BE2C (cell line): ENCODE results near the gene DENND6B.
A peak's percentile ranks its signal among the peaks of the same experiment; 100 is the strongest.

Experiments used
- DNase-seq: peaks from one replicate; pipeline ENCODE4 v3.0.0-alpha.2; 2020
- H3K27me3 ChIP-seq: fragments of 250-450 bp; sonication (Bioruptor Pico); 2 replicates; pipeline ENCODE4 v1.5.1; 2020; ENCODE audit warnings: mild to moderate bottlenecking
- H3K36me3 ChIP-seq: fragments of 250-450 bp; sonication (Bioruptor Pico); 2 replicates; pipeline ENCODE4 v1.5.1; 2020; ENCODE audit warnings: mild to moderate bottlenecking
- H3K4me1 ChIP-seq: fragments of 250-450 bp; sonication (Bioruptor Pico); 2 replicates; pipeline ENCODE4 v1.5.1; 2020
- H3K4me3 ChIP-seq: 2 replicates; pipeline ENCODE4 v1.5.1; 2011; ENCODE audit warnings: low read depth, low read length
- H3K9me3 ChIP-seq: fragments of 250-450 bp; sonication (Bioruptor Pico); 2 replicates; pipeline ENCODE4 v1.5.1; 2020
- CTCF ChIP-seq: IDR thresholded peaks from 2 replicates; pipeline ENCODE4 v1.5.1; 2012; ENCODE audit warnings: mild to moderate bottlenecking, low read depth, low read length

The DENND6B gene

GRCh38 chr22:50320671-50321325 lies 6.0 kb downstream of the DENND6B start:
- H3K36me3 ChIP-seq, result no peaks in the 10 kb centered on the region
- H3K4me3 ChIP-seq, result no peak overlapping the region
- H3K9me3 ChIP-seq, result no peaks in the 10 kb centered on the region
- no peak for TF ChIP-seq CTCF
- H3K4me1 ChIP-seq, result peaks cover 6% of the 10 kb centered on the region
- DNase-seq, result no peak
- H3K27me3 ChIP-seq, result no peaks in the 10 kb centered on the region

- Histone ChIP-seq H3K4me3 (no peak overlapping the region), H3K36me3 (no peaks in the 10 kb centered on the region), H3K4me1 (peaks cover 6% of the 10 kb centered on the region), H3K27me3 (no peaks in the 10 kb centered on the region), H3K9me3 (no peaks in the 10 kb centered on the region)
- DNase-seq, result no peak
- TF ChIP-seq CTCF, result no peak
Measured at GRCh38 chr22:50320116-50320515, 6.7 kb downstream of the DENND6B start.

GRCh38 chr22:50319503-50319951 lies 7.3 kb downstream of the DENND6B start:
- Histone ChIP-seq H3K27me3 (no peaks in the 10 kb centered on the region), H3K36me3 (no peaks in the 10 kb centered on the region), H3K9me3 (no peaks in the 10 kb centered on the region), H3K4me3 (no peak overlapping the region), H3K4me1 (peaks cover 9% of the 10 kb centered on the region)
- DNase-seq, result peak; percentile 11
- TF ChIP-seq CTCF, result no peak

- no peak overlapping the region for H3K4me3 ChIP-seq
- DNase-seq, result peak; percentile 22
- H3K4me1 ChIP-seq, result peaks cover 9% of the 10 kb centered on the region
- H3K9me3 ChIP-seq, result no peaks in the 10 kb centered on the region
- no peak for TF ChIP-seq CTCF
- no peaks in the 10 kb centered on the region for H3K36me3 ChIP-seq
- no peaks in the 10 kb centered on the region for H3K27me3 ChIP-seq
Measured at GRCh38 chr22:50318698-50319411, 8.0 kb downstream of the DENND6B start.

GRCh38 chr22:50318356-50318697 lies 8.5 kb downstream of the DENND6B start:
- H3K36me3 ChIP-seq, result no peaks in the 10 kb centered on the region
- peak; percentile 21 for TF ChIP-seq CTCF
- no peak overlapping the region for H3K4me3 ChIP-seq
- H3K27me3 ChIP-seq, result no peaks in the 10 kb centered on the region
- no peaks in the 10 kb centered on the region for H3K9me3 ChIP-seq
- peaks cover 9% of the 10 kb centered on the region for H3K4me1 ChIP-seq
- DNase-seq, result peak; percentile 39

GRCh38 chr22:50317674-50318073 lies 9.1 kb downstream of the DENND6B start:
- peaks cover 9% of the 10 kb centered on the region for H3K4me1 ChIP-seq
- DNase-seq, result no peak
- no peak for TF ChIP-seq CTCF
- no peaks in the 10 kb centered on the region for H3K36me3 ChIP-seq
- H3K9me3 ChIP-seq, result no peaks in the 10 kb centered on the region
- H3K27me3 ChIP-seq, result no peaks in the 10 kb centered on the region
- no peak overlapping the region for H3K4me3 ChIP-seq
